DND-41 (cell line): ENCODE measurements around the gene SMCO3.

Experiments used
- CTCF ChIP-seq: IDR thresholded peaks from 2 replicates; pipeline ENCODE4 v1.5.1; 2012; ENCODE audit warnings: borderline replicate concordance, low read length, moderate library complexity, mild to moderate bottlenecking; ENCODE audit not compliant: poor library complexity, severe bottlenecking; ENCODE audit errors: extremely low read depth
- EZH2 ChIP-seq: IDR thresholded peaks from 3 replicates; pipeline ENCODE4 v1.6.1; 2012; ENCODE audit warnings: borderline replicate concordance, low read depth, mild to moderate bottlenecking, moderate library complexity, low read length, inconsistent platforms; ENCODE audit not compliant: severe bottlenecking

- TF ChIP-seq CTCF (no peak), EZH2 (no peak)
Measured at GRCh38 chr12:14795028-14795448, 18.9 kb downstream of the SMCO3 start.
